SK-N-SH (cell line): ENCODE data around the gene MADD.

ENCODE experiments used
- CHD2 ChIP-seq: fragments of 150-350 bp; IDR thresholded peaks from 2 replicates; pipeline ENCODE4 v1.6.1; 2018; ENCODE audit warnings: low read length; ENCODE audit not compliant: partially characterized antibody
- CTCF ChIP-seq: fragments of 200-600 bp; sonication (generic); IDR thresholded peaks from 2 replicates; pipeline ENCODE4 v1.6.1; 2017; ENCODE audit warnings: antibody characterized with exemption, mild to moderate bottlenecking, moderate library complexity
- MAX ChIP-seq: IDR thresholded peaks from 2 replicates; pipeline ENCODE4 v1.4.0; 2012; ENCODE audit warnings: low read depth
- POLR2AphosphoS5 ChIP-seq: IDR thresholded peaks from 2 replicates; pipeline ENCODE4 v1.6.1; 2012; ENCODE audit warnings: low read depth, low read length
- RAD21 ChIP-seq: IDR thresholded peaks from 2 replicates; pipeline ENCODE4 v1.6.1; 2012; ENCODE audit warnings: mild to moderate bottlenecking, low read length
- REST ChIP-seq: IDR thresholded peaks from 2 replicates; pipeline ENCODE4 v1.6.1; 2012; ENCODE audit warnings: mild to moderate bottlenecking, low read depth, low read length, moderate library complexity
- RXRA ChIP-seq: IDR thresholded peaks from 2 replicates; pipeline ENCODE4 v1.4.0; 2012; ENCODE audit warnings: low read depth, mild to moderate bottlenecking, borderline replicate concordance
- SIN3A ChIP-seq: IDR thresholded peaks from 2 replicates; pipeline ENCODE4 v1.6.1; 2012; ENCODE audit warnings: low read depth, mild to moderate bottlenecking, low read length, moderate library complexity, borderline replicate concordance
- TAF1 ChIP-seq: IDR thresholded peaks from 2 replicates; pipeline ENCODE4 v1.6.1; 2012; ENCODE audit warnings: low read depth, mild to moderate bottlenecking, low read length, moderate library complexity, borderline replicate concordance

GRCh38 chr11:47271328-47271727 is 1.4 kb downstream of the MADD start:
- TF ChIP-seq CTCF (no peak), MAX (no peak), TAF1 (no peak), SIN3A (no peak), POLR2AphosphoS5 (no peak), RXRA (no peak), REST (no peak), RAD21 (no peak), CHD2 (no peak)
